Measurements from ENCODE around the gene PLP2. TPM values are rescaled to one million over a fixed set of nuclear protein-coding genes. Genes with fewer than 3 reads are reported as not detected.
"Not testable (repeated sequence)": the region's sequence is repeated elsewhere in the genome, so short reads cannot be mapped to it uniquely, and the experiment has no call there.

PLP2 gene
- total RNA-seq, 1 donor from 2014 or later = 16.8 TPM

- no peak for TF ChIP-seq CTCF (IDR thresholded peaks at IDR 0.05; ENCODE audit: insufficient read depth, low read length, severe bottlenecking)
- H3K27me3 ChIP-seq (ENCODE audit: control insufficient read depth, insufficient read depth, low read length) = no peaks in the 10 kb centered on the region
- no peak for FAIRE-seq
- no peaks in the 10 kb centered on the region for H3K36me3 ChIP-seq (ENCODE audit: control insufficient read depth, insufficient read depth, low read length)
- DNase-seq (ENCODE audit: low read depth) = no peak
- no peak overlapping the region for H3K4me3 ChIP-seq (ENCODE audit: low read depth, low read length)
Measured at GRCh38 chrX:49139713-49140112, 32.0 kb upstream of the PLP2 start.

GRCh38 chrX:49142264-49142663 is 29.4 kb upstream of the PLP2 start:
- not testable (repeated sequence) for H3K36me3 ChIP-seq (ENCODE audit: control insufficient read depth, insufficient read depth, low read length); H3K4me3 ChIP-seq (ENCODE audit: low read depth, low read length); FAIRE-seq; H3K27me3 ChIP-seq (ENCODE audit: control insufficient read depth, insufficient read depth, low read length)
- TF ChIP-seq CTCF (IDR thresholded peaks at IDR 0.05; ENCODE audit: insufficient read depth, low read length, severe bottlenecking) = peak; percentile 2
- DNase-seq (ENCODE audit: low read depth) = peak; percentile 4

GRCh38 chrX:49143154-49143553 is 28.5 kb upstream of the PLP2 start:
- H3K36me3 ChIP-seq (ENCODE audit: control insufficient read depth, insufficient read depth, low read length); H3K4me3 ChIP-seq (ENCODE audit: low read depth, low read length); H3K27me3 ChIP-seq (ENCODE audit: control insufficient read depth, insufficient read depth, low read length); FAIRE-seq: not testable (repeated sequence)
- DNase-seq (ENCODE audit: low read depth) = peak; percentile 2

GRCh38 chrX:49147282-49147681 is 24.4 kb upstream of the PLP2 start:
- no peak for DNase-seq (ENCODE audit: low read depth)
- FAIRE-seq = no peak
- no peaks in the 10 kb centered on the region for H3K36me3 ChIP-seq (ENCODE audit: control insufficient read depth, insufficient read depth, low read length)
- H3K27me3 ChIP-seq (ENCODE audit: control insufficient read depth, insufficient read depth, low read length) = no peaks in the 10 kb centered on the region
- no peak for TF ChIP-seq CTCF (IDR thresholded peaks at IDR 0.05; ENCODE audit: insufficient read depth, low read length, severe bottlenecking)
- no peak overlapping the region for H3K4me3 ChIP-seq (ENCODE audit: low read depth, low read length)

GRCh38 chrX:49147936-49148335 is 23.8 kb upstream of the PLP2 start:
- H3K4me3 ChIP-seq (ENCODE audit: low read depth, low read length) = no peak overlapping the region
- FAIRE-seq (no peak), DNase-seq (ENCODE audit: low read depth) (no peak)
- no peaks in the 10 kb centered on the region for H3K27me3 ChIP-seq (ENCODE audit: control insufficient read depth, insufficient read depth, low read length)
- H3K36me3 ChIP-seq (ENCODE audit: control insufficient read depth, insufficient read depth, low read length) = no peaks in the 10 kb centered on the region
- TF ChIP-seq CTCF (IDR thresholded peaks at IDR 0.05; ENCODE audit: insufficient read depth, low read length, severe bottlenecking) = no peak

- H3K4me3 ChIP-seq (ENCODE audit: low read depth, low read length); FAIRE-seq; H3K36me3 ChIP-seq (ENCODE audit: control insufficient read depth, insufficient read depth, low read length); H3K27me3 ChIP-seq (ENCODE audit: control insufficient read depth, insufficient read depth, low read length); DNase-seq (ENCODE audit: low read depth): not testable (repeated sequence)
Measured at GRCh38 chrX:49148390-49149100, 23.2 kb upstream of the PLP2 start.

- H3K4me3 ChIP-seq (ENCODE audit: low read depth, low read length); DNase-seq (ENCODE audit: low read depth); H3K27me3 ChIP-seq (ENCODE audit: control insufficient read depth, insufficient read depth, low read length); FAIRE-seq; H3K36me3 ChIP-seq (ENCODE audit: control insufficient read depth, insufficient read depth, low read length): not testable (repeated sequence)
Measured at GRCh38 chrX:49149291-49149690, 22.4 kb upstream of the PLP2 start.
